Skeletal muscle tissue (tissue), 4 donors: ENCODE measurements around the gene MYO15A. TPM values are rescaled to one million over a fixed set of nuclear protein-coding genes. Genes with fewer than 3 reads are reported as not detected.

Experiments
- H3K27ac ChIP-seq: one replicate; pipeline ENCODE4 v1.7.0; 2013; ENCODE audit warnings: mild to moderate bottlenecking, low read depth, low read length, inconsistent platforms
- H3K27me3 ChIP-seq, 3 donors: one replicate each; pipeline ENCODE4 v1.7.0; 2013; ENCODE audit warnings: low read length in 3 of 3; ENCODE audit not compliant: control insufficient read depth in 3 of 3, insufficient read depth in 3 of 3
- H3K36me3 ChIP-seq, 3 donors: one replicate each; pipeline ENCODE4 v1.7.0; 2013; ENCODE audit warnings: low read length in 3 of 3; ENCODE audit not compliant: control insufficient read depth in 3 of 3, insufficient read depth in 3 of 3
- H3K4me1 ChIP-seq, 3 donors: one replicate each; pipeline ENCODE4 v1.7.0; 2013; ENCODE audit warnings: low read length in 3 of 3, mild to moderate bottlenecking in 3 of 3; ENCODE audit not compliant: control insufficient read depth in 3 of 3, insufficient read depth in 3 of 3
- H3K4me3 ChIP-seq, 3 donors: one replicate each; pipeline ENCODE4 v1.7.0; 2013; ENCODE audit warnings: low read length in 3 of 3
- H3K9ac ChIP-seq, 3 donors: one replicate each; pipeline ENCODE4 v1.7.0; 2013; ENCODE audit warnings: low read length in 3 of 3, mild to moderate bottlenecking in 3 of 3, moderate library complexity in 2 of 3, low read depth in 1 of 3
- H3K9me3 ChIP-seq, 3 donors: one replicate each; pipeline ENCODE4 v1.7.0; 2013; ENCODE audit warnings: low read length in 3 of 3; ENCODE audit not compliant: control insufficient read depth in 3 of 3
- total RNA-seq: library from RNA; depleted of rRNA; stranded (reverse); fragments of >200 nt; gene quantifications from one replicate; pipeline ENCODE4 v1.2.3, GENCODE V29; 2014
- donor health status: Osteomylitis.

The MYO15A gene
- total RNA-seq, 1 donor from 2014 or later = 0.52 TPM

DNA sequence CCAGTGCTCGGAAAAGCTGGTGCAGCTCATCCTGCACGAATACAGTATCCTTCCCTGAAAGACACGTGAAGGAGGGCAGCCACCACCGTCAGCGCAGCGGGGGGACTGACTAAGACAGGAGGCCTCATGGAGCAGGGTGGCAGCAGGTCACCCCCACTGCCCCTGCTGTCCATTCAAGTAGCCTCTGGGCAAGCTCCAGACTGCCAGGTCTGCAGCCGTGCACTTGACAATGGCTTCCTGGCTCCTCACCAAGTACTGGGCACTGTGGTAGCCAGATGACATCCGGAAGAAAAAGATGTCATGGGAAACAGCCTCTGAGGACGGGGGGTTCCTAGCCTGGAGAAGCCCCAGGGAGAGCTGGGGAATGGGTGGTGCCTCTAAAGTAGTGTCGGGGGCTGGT is 7.9 kb upstream of the MYO15A start:
- Histone ChIP-seq H3K9me3 (no peaks in the 10 kb centered on the region), H3K36me3 (peaks cover 64 to 90% (median 87%) of the 10 kb centered on the region in 3 donors), H3K4me1 (no peaks in the 10 kb centered on the region), H3K9ac (no peak overlapping the region), H3K27me3 (no peaks in the 10 kb centered on the region), H3K4me3 (no peak overlapping the region), H3K27ac (no peak overlapping the region)

DNA sequence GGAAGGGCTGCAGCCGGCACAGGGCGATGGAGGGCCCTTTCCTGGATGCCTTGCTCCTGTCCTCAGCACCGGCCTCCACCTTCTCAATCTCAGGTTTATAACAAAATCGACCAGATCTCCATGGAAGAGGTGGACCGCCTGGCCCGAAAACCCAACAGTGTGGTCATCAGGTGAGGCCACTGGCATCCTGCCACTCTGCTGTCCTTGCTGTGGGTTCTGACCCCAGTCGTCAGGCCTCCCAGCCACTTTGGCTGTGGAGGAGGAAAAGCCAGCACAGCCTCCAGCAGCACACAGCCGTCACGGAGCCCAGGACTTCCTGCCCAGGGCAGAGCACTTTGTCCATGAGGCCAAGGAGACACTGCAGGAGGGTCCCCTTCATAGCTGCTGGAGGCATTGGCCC is 6.7 kb upstream of the MYO15A start:
- no peaks in the 10 kb centered on the region for H3K27me3 ChIP-seq
- H3K27ac ChIP-seq = no peak overlapping the region
- H3K4me3 ChIP-seq = no peak overlapping the region
- no peak overlapping the region for H3K9ac ChIP-seq
- peaks cover 68 to 88% (median 84%) of the 10 kb centered on the region in 3 donors for H3K36me3 ChIP-seq
- H3K9me3 ChIP-seq = no peaks in the 10 kb centered on the region
- no peaks in the 10 kb centered on the region for H3K4me1 ChIP-seq

DNA sequence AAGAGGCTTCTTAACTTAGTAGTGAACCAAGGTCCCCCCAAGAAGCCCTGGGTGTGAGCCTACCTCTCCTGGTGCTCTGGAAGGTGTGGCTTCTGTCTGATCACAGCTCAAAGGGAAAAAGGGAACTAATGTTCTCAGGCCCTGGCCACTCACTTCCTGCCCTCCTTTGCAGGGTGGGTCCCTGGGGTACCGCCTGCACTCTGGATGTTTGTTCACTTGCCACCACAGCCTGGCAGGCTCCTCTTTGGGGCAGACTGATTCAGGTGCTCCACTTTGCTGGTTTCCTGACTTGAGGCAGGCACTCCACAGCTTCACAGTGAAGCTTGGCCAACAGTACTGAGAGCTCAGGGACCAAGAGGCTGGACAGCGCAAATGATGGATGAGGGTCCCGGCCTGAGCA is 5.9 kb upstream of the MYO15A start:
- no peaks in the 10 kb centered on the region for H3K4me1 ChIP-seq
- peaks cover 68 to 83% (median 81%) of the 10 kb centered on the region in 3 donors for H3K36me3 ChIP-seq

GRCh38 chr17:18105027-18105426 is 3.5 kb upstream of the MYO15A start:
- no peak overlapping the region for H3K27ac ChIP-seq
- H3K9ac ChIP-seq = no peak overlapping the region
- no peaks in the 10 kb centered on the region for H3K9me3 ChIP-seq
- H3K27me3 ChIP-seq = no peaks in the 10 kb centered on the region
- H3K4me1 ChIP-seq = no peaks in the 10 kb centered on the region
- H3K4me3 ChIP-seq = no peak overlapping the region
- H3K36me3 ChIP-seq = peaks cover 46 to 59% (median 57%) of the 10 kb centered on the region in 3 donors

More for the DNA sequence above, 5.9 kb upstream of the MYO15A start:
- Histone ChIP-seq H3K27ac (no peak overlapping the region), H3K27me3 (no peaks in the 10 kb centered on the region), H3K9me3 (no peaks in the 10 kb centered on the region), H3K9ac (no peak overlapping the region), H3K4me3 (no peak overlapping the region)

DNA sequence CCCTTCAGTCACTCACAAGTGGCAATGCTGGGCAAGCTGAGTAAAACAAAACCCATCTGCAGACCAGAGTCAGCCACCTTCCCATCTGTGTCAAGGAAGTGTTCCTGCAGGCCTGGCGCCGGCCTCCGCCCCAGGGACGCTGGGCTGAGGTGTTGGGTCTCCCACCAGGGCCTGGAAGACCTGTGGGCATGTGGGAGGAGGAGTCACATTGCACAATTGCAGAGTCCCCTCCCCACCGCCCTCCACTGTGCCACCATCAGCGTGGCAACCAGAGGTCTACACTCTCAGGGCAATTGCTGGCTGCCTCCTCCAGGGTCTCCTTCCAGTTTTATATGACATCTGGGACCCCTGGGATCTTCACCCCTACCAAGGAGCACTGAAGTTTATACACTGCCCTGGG is 3.0 kb upstream of the MYO15A start:
- Histone ChIP-seq H3K9ac (no peak overlapping the region), H3K9me3 (no peaks in the 10 kb centered on the region), H3K27me3 (no peaks in the 10 kb centered on the region), H3K4me3 (no peak overlapping the region), H3K36me3 (peaks cover 41 to 54% (median 51%) of the 10 kb centered on the region in 3 donors), H3K4me1 (no peaks in the 10 kb centered on the region), H3K27ac (no peak overlapping the region)

- Histone ChIP-seq H3K9me3 (no peaks in the 10 kb centered on the region), H3K4me1 (no peaks in the 10 kb centered on the region), H3K4me3 (no peak overlapping the region), H3K27me3 (no peaks in the 10 kb centered on the region), H3K9ac (no peak overlapping the region), H3K36me3 (peaks cover 38 to 49% (median 46%) of the 10 kb centered on the region in 3 donors), H3K27ac (no peak overlapping the region)
Observed at GRCh38 chr17:18106211-18106610, 2.3 kb upstream of the MYO15A start.

- H3K4me3 ChIP-seq = no peak overlapping the region
- no peak overlapping the region for H3K9ac ChIP-seq
- no peak overlapping the region for H3K27ac ChIP-seq
- H3K27me3 ChIP-seq = no peaks in the 10 kb centered on the region
- H3K36me3 ChIP-seq = peaks cover 32 to 40% (median 37%) of the 10 kb centered on the region in 3 donors
- H3K9me3 ChIP-seq = no peaks in the 10 kb centered on the region
- peaks cover 4 to 8% (median 6%) of the 10 kb centered on the region in 3 donors for H3K4me1 ChIP-seq
Observed at GRCh38 chr17:18107061-18107790, 1.3 kb upstream of the MYO15A start.

- H3K4me1 ChIP-seq = peaks cover 4 to 10% (median 7%) of the 10 kb centered on the region in 3 donors
- H3K27me3 ChIP-seq = no peaks in the 10 kb centered on the region
- H3K27ac ChIP-seq = no peak overlapping the region
- H3K36me3 ChIP-seq = peaks cover 30 to 37% (median 35%) of the 10 kb centered on the region in 3 donors
- no peak overlapping the region for H3K9ac ChIP-seq
- H3K9me3 ChIP-seq = no peaks in the 10 kb centered on the region
- H3K4me3 ChIP-seq = no peak overlapping the region
Observed at GRCh38 chr17:18107971-18108370, 585 bp upstream of the MYO15A start.

DNA sequence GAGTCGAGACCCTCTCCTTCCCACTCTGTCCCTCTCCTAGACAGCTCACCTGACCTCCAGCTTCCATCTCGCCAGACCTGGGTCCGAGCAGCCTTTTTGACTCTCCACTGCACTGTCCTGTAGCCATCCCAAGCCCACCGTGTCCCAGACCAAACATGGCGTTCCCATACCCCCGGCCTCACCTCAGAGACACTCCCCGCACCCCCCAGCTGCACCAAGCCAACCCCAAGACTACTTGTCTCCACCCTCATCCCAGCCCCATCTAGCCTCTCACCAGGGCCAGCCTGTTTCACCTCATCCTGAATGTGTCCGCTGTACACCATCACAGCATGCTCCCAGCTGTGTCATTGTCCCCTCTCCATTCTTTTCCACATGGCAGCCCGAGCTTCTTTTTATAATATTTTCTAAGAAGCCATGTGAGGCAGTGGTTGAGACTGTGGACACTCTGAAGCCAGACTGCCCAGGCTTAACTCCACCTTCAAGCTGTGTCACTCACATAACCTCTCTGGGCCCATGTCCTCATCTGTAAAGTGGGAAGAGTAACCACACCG is 1.5 kb downstream of the MYO15A start:
- H3K9me3 ChIP-seq = no peaks in the 10 kb centered on the region
- H3K9ac ChIP-seq = no peak overlapping the region
- H3K4me1 ChIP-seq = peaks cover 4 to 10% (median 7%) of the 10 kb centered on the region in 3 donors
- H3K36me3 ChIP-seq = peaks cover 18 to 20% (median 18%) of the 10 kb centered on the region in 3 donors
- H3K4me3 ChIP-seq = no peak overlapping the region
- no peaks in the 10 kb centered on the region for H3K27me3 ChIP-seq
- no peak overlapping the region for H3K27ac ChIP-seq

DNA sequence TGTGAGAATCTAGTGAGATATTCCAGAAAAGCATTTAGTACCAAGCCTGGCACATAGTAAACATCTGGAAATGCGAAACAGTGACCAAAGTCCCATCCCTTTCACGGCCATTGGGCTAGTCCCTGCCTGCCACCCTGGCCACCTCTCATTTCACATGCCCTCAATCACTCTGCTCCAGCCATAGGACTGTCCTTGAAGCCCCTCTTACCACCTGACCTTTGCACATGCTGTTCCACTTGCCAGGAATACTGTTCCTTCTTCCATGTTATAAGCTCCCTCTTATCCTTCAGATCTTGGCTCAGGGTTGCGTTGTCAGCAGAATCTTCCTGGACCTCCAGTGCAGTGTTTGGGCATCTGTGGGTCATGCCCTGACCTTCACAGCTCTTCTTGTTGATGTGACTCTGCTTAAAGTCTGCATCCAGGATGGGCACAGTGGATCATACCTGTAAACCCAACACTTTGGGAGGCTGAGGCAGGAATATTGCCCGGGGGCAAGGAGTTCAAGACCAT is 2.1 kb downstream of the MYO15A start:
- Histone ChIP-seq H3K27me3 (no peaks in the 10 kb centered on the region), H3K4me1 (peaks cover 4 to 12% (median 7%) of the 10 kb centered on the region in 3 donors), H3K27ac (no peak overlapping the region), H3K4me3 (no peak overlapping the region), H3K36me3 (peaks cover 12 to 14% (median 13%) of the 10 kb centered on the region in 3 donors), H3K9ac (no peak overlapping the region), H3K9me3 (no peaks in the 10 kb centered on the region)
